B cell (primary cell): Measurements from ENCODE around the gene GEMIN5. TPM values are rescaled to one million over a fixed set of nuclear protein-coding genes. Genes with fewer than 3 reads are reported as not detected.
A peak's percentile ranks its signal among the peaks of the same experiment; 100 is the strongest.
"Not testable (repeated sequence)": the region's sequence is repeated elsewhere in the genome, so short reads cannot be mapped to it uniquely, and the experiment has no call there.

Source experiments
- ATAC-seq: fragments of 200-7000 bp; cut with Tn5 transposase; one replicate; pipeline ENCODE4 v1.10.0; 2021; ENCODE audit warnings: low read depth, mild to moderate bottlenecking, moderate number of reproducible peaks, moderate library complexity
- CTCF ChIA-PET: fragments of 350-600 bp; sonication (Branson Sonifier 250); formaldehyde crosslinking; loops from one replicate; lab custom pipeline; 2021; ENCODE audit warnings: antibody characterized with exemption, inconsistent platforms; lab: Charles Lee
- POLR2A ChIA-PET: fragments of 350-600 bp; sonication (Branson Sonifier 250); formaldehyde crosslinking; loops from one replicate; lab custom pipeline; 2021; ENCODE audit warnings: antibody characterized with exemption; lab: Charles Lee
- DNase-seq: peaks from one replicate; pipeline ENCODE4 v3.0.0; 2013
- H2AFZ ChIP-seq: 2 replicates; pipeline ENCODE4 v1.6.1; 2012; ENCODE audit warnings: mild to moderate bottlenecking, low read depth, low read length; ENCODE audit not compliant: insufficient read depth, poor library complexity, severe bottlenecking
- H3K27ac ChIP-seq, 2 donors: 1 replicate in 1 of 2; 2 replicates in 1 of 2; pipeline ENCODE4 v1.5.1; 2012 to 2013; ENCODE audit warnings: low read length in 2 of 2, mild to moderate bottlenecking in 2 of 2, moderate library complexity in 1 of 2
- H3K27me3 ChIP-seq, 4 experiments: fragments of 200-600 bp in 1 of 4; sonication (generic) in 1 of 4; replicated peaks in 1 of 4; 1 replicate in 2 of 4; 2 replicates in 2 of 4; pipeline versions ENCODE4 v1.6.1 to v1.7.0; 2013 to 2016; ENCODE audit warnings: low read length in 3 of 4, mild to moderate bottlenecking in 2 of 4, mixed read lengths in 1 of 4, moderate library complexity in 1 of 4; ENCODE audit not compliant: insufficient read depth in 4 of 4, control insufficient read depth in 3 of 4; ENCODE audit errors: control extremely low read depth in 1 of 4
- H3K36me3 ChIP-seq, 2 experiments: replicated peaks in 1 of 2; 1 replicate in 1 of 2; 2 replicates in 1 of 2; pipeline versions ENCODE4 v1.6.1 to v1.7.1; 2013; ENCODE audit warnings: low read length in 1 of 2; ENCODE audit not compliant: insufficient read depth in 2 of 2, control insufficient read depth in 1 of 2; ENCODE audit errors: control extremely low read depth in 1 of 2, extremely low read depth in 1 of 2
- H3K4me1 ChIP-seq, 2 donors: fragments of 200-600 bp in 1 of 2; sonication (generic) in 1 of 2; 1 replicate in 1 of 2; 2 replicates in 1 of 2; pipeline versions ENCODE4 v1.5.1 to v1.6.1; 2013 to 2017; ENCODE audit warnings: low read length in 2 of 2; ENCODE audit not compliant: control insufficient read depth in 2 of 2, insufficient read depth in 2 of 2
- H3K4me2 ChIP-seq: replicated peaks from 2 replicates; pipeline ENCODE3; 2012; ENCODE audit warnings: mild to moderate bottlenecking, low read depth, low read length; ENCODE audit not compliant: poor library complexity, severe bottlenecking
- H3K4me3 ChIP-seq, 5 experiments: fragments of 200-600 bp in 1 of 5; sonication (generic) in 1 of 5; 1 replicate in 3 of 5; 2 replicates in 2 of 5; pipeline versions ENCODE4 v1.5.1 to v1.7.0; 2011 to 2016; ENCODE audit warnings: low read length in 4 of 5, mild to moderate bottlenecking in 4 of 5, low read depth in 2 of 5, control low read depth in 1 of 5, moderate library complexity in 1 of 5; ENCODE audit not compliant: insufficient read depth in 1 of 5; ENCODE audit errors: control extremely low read depth in 1 of 5, extremely low read depth in 1 of 5
- H3K79me2 ChIP-seq: fragments of 200-600 bp; sonication (generic); one replicate; pipeline ENCODE4 v1.6.0; 2016; ENCODE audit warnings: low read length; ENCODE audit not compliant: control insufficient read depth, insufficient read depth
- H3K9ac ChIP-seq: fragments of 200-600 bp; sonication (generic); 2 replicates; pipeline ENCODE4 v1.6.1; 2017; ENCODE audit warnings: mild to moderate bottlenecking, low read length, moderate library complexity
- H3K9me3 ChIP-seq, 3 donors: one replicate each; pipeline versions ENCODE4 v1.6.1 to v1.7.1; 2013; ENCODE audit warnings: low read length in 2 of 3; ENCODE audit not compliant: control insufficient read depth in 2 of 3, insufficient read depth in 1 of 3; ENCODE audit errors: control extremely low read depth in 1 of 3
- H4K20me1 ChIP-seq: 2 replicates; pipeline ENCODE4 v1.6.0; 2012; ENCODE audit warnings: mild to moderate bottlenecking, low read length; ENCODE audit not compliant: insufficient read depth, control insufficient read depth, poor library complexity, severe bottlenecking
- H3K27ac Mint-ChIP-seq: one replicate; pipeline ENCODE4 v1.8.0; 2021; ENCODE audit warnings: mixed read lengths
- H3K27me3 Mint-ChIP-seq: one replicate; pipeline ENCODE4 v1.8.0; 2021; ENCODE audit warnings: mixed read lengths
- H3K4me1 Mint-ChIP-seq: one replicate; pipeline ENCODE4 v1.8.0; 2021; ENCODE audit warnings: mixed read lengths
- H3K4me3 Mint-ChIP-seq: one replicate; pipeline ENCODE4 v1.8.0; 2021; ENCODE audit warnings: mixed read lengths
- H3K9me3 Mint-ChIP-seq: one replicate; pipeline ENCODE4 v1.8.0; 2022; ENCODE audit warnings: mixed read lengths; ENCODE audit not compliant: insufficient read depth
- CTCF ChIP-seq: fragments of 200-600 bp; IDR thresholded peaks from one replicate; pipeline ENCODE4 v1.8.0; 2022; ENCODE audit warnings: antibody characterized with exemption, mild to moderate bottlenecking
- EZH2 ChIP-seq: IDR thresholded peaks from 2 replicates; pipeline ENCODE4 v1.6.1; 2012; ENCODE audit warnings: borderline replicate concordance, low read depth, mild to moderate bottlenecking, moderate library complexity, low read length; ENCODE audit not compliant: insufficient read depth, poor library complexity, severe bottlenecking
- WGBS: methylation state at CpG from one replicate; pipeline ENCODE4 v1.1.5; 2013; ENCODE audit warnings: missing lambda C conversion rate; ENCODE audit not compliant: insufficient coverage; 5-methylcytosine and 5-hydroxymethylcytosine counted together
- intact Hi-C: fragments of 100-400 bp; cut with micrococcal nuclease; formaldehyde crosslinking; loops from one replicate; pipeline ENCODE4 v1.10.0; 2022
- polyA plus RNA-seq: library from polyadenylated mRNA; depleted of rRNA; stranded (reverse); fragments of >200 nt; gene quantifications from 2 replicates; pipeline ENCODE4 v1.2.3, GENCODE V29; 2012
- total RNA-seq, 2 donors: library from RNA; stranded (reverse); fragments of 120-200 nt in 1 of 2; gene quantifications; 1 replicate in 1 of 2; 2 replicates in 1 of 2; pipeline versions ENCODE4 v1.2.3 to v1.2.4, GENCODE V29; 2013 to 2022

Gene GEMIN5
- total and polyA plus RNA-seq, 2 donors (not counting 1 experiment from before 2014, with no cell fraction given): 3.6 to 15.5 TPM

DNA sequence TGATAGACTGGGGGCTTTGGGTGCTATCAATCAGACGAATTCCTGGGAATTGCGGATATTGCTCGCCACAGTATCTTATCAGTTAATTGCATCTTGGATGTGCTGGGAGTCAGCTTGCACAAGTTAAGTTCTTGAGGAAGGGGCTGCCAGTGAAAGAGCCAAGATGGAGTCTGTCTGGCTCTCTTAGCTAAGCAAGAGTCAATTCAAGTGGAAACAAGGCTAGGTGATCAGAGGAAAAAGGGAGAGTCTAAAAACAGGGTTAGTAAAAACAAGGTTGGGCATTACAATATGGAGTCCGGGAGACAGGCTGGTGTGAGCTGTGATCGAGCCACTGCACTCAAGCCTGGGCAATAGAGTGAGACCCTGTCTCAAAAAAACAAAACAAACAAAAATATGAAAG lies 1.4 kb upstream of the GEMIN5 start:
- H3K4me2 ChIP-seq, ATAC-seq, POLR2A ChIA-PET, H3K27me3 ChIP-seq, H3K27ac ChIP-seq, H4K20me1 ChIP-seq, H3K27me3 Mint-ChIP-seq, H3K9ac ChIP-seq, H3K9me3 Mint-ChIP-seq, H3K4me3 ChIP-seq, H3K36me3 ChIP-seq, DNase-seq, H3K9me3 ChIP-seq: not testable (repeated sequence)
- Histone ChIP-seq H2AFZ (peak overlapping the region; percentile 44), H3K79me2 (peaks cover 63% of the 10 kb centered on the region), H3K4me1 (peaks cover 24 to 28% of the 10 kb centered on the region in 2 donors)
- peak overlapping the region; percentile 99 for H3K4me3 Mint-ChIP-seq
- H3K4me1 Mint-ChIP-seq: peaks cover 54% of the 10 kb centered on the region
- CTCF ChIA-PET: interaction anchor here (0.5 kb wide), 1 partner anchor 12 kb away, joined by 3 read pairs; no protein-coding TSS in a partner anchor
- intact Hi-C loops: loop anchor here (2.0 to 10.0 kb wide), 2 partner anchors 749 to 905 kb away; partner anchors contain the start of genes FAM114A2, GALNT10 and MFAP3
- 97% methylated on average over 3 of the region's 5 CpGs for WGBS
- H3K27ac Mint-ChIP-seq: peak overlapping the region; percentile 39

DNA sequence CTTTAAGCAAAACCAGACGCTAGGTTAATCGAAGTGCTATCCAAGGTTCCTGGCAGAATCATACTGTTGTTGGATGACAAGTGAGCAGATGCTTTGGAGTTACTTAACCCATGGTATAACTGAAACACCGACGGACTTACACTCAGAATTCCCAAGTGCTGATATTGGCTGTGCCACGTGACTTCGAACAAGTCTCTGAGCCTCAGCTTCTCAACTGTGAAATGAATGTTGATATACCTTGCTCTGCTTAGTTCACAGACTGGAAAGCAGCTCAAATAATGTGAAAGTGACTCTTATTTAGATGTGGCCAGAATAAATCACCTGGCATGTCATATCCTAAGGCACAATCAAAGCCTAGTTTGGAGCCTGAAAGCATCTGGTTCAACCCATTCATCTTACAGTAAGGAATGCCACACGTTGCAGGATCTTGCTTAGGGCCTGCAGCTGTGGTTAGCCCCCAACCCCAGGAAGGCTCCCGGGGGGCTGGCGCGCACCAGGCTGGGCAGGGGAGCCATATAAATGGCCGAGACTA lies 759 bp downstream of the GEMIN5 start:
- no peaks in the 10 kb centered on the region for H4K20me1 ChIP-seq
- no peaks in the 10 kb centered on the region for H3K27me3 ChIP-seq
- ChIA-PET POLR2A (interaction anchor here (0.5 to 1.2 kb wide), 2 partner anchors 10 to 79 kb away, joined by 3 read pairs; partner anchors contain the start of gene CNOT8), CTCF (interaction anchor here (1.4 to 2.0 kb wide), 2 partner anchors 8 to 287 kb away, joined by 8 to 9 read pairs; no protein-coding TSS in a partner anchor)
- DNase-seq (no peak), ATAC-seq (no peak)
- Mint-ChIP-seq H3K27ac (peak overlapping the region; percentile 80), H3K27me3 (no peaks in the 10 kb centered on the region), H3K4me3 (peak overlapping the region; percentile 93), H3K4me1 (peaks cover 45% of the 10 kb centered on the region), H3K9me3 (no peaks in the 10 kb centered on the region)
- intact Hi-C loops: loop anchor here (10.0 kb wide), 1 partner anchor 902 kb away; the partner anchor contains the start of genes FAM114A2 and MFAP3
- no peaks in the 10 kb centered on the region for H3K9me3 ChIP-seq
- peak overlapping the region; percentile 76 for H3K4me2 ChIP-seq
- no peak for TF ChIP-seq CTCF
- TF ChIP-seq EZH2: no peak
- H2AFZ ChIP-seq: peak overlapping the region; percentile 90
- peak overlapping the region in 1 of 2 donors; percentile 64 for H3K27ac ChIP-seq
- H3K79me2 ChIP-seq: peaks cover 44% of the 10 kb centered on the region
- H3K36me3 ChIP-seq: peaks cover 2 to 4% of the 10 kb centered on the region in 2 experiments
- peak overlapping the region; percentile 82 for H3K9ac ChIP-seq
- peaks cover 24 to 28% of the 10 kb centered on the region in 2 donors for H3K4me1 ChIP-seq
- H3K4me3 ChIP-seq: peak overlapping the region; percentile 65 to 90 (median 87)
- WGBS: 23% methylated on average over 8 of the region's 11 CpGs
